Activated B cell treated with CpG ODN at 0.5 μM for 24 hours (primary cell): ENCODE data around the gene CKM. TPM values are rescaled to one million over a fixed set of nuclear protein-coding genes. Genes with fewer than 3 reads are reported as not detected.
"Not testable (repeated sequence)": the region's sequence is repeated elsewhere in the genome, so short reads cannot be mapped to it uniquely, and the experiment has no call there.

Experiments used
- ATAC-seq: fragments of 200-7000 bp; cut with Tn5 transposase; one replicate; pipeline ENCODE4 v1.10.0; 2021; ENCODE audit warnings: low read depth, mild to moderate bottlenecking, moderate library complexity
- CTCF ChIA-PET: fragments of 350-600 bp; sonication (Branson Sonifier 250); formaldehyde crosslinking; loops from one replicate; lab custom pipeline; 2021; ENCODE audit warnings: antibody characterized with exemption; lab: Charles Lee
- POLR2A ChIA-PET: fragments of 350-600 bp; sonication (Branson Sonifier 250); formaldehyde crosslinking; loops from one replicate; lab custom pipeline; 2021; ENCODE audit warnings: antibody characterized with exemption; lab: Charles Lee
- DNase-seq: peaks from one replicate; pipeline ENCODE4 v3.0.0; 2022
- H3K27ac Mint-ChIP-seq: one replicate; pipeline ENCODE4 v1.8.0; 2020; ENCODE audit warnings: mixed read lengths
- H3K27me3 Mint-ChIP-seq: one replicate; pipeline ENCODE4 v1.8.0; 2021; ENCODE audit warnings: mixed read lengths
- H3K36me3 Mint-ChIP-seq: one replicate; pipeline ENCODE4 v1.8.0; 2021; ENCODE audit warnings: low read depth, mixed read lengths
- H3K4me1 Mint-ChIP-seq: one replicate; pipeline ENCODE4 v1.8.0; 2021; ENCODE audit warnings: mixed read lengths
- H3K4me3 Mint-ChIP-seq: one replicate; pipeline ENCODE4 v1.8.0; 2020; ENCODE audit warnings: mild to moderate bottlenecking, mixed read lengths
- H3K9me3 Mint-ChIP-seq: one replicate; pipeline ENCODE4 v1.8.0; 2020; ENCODE audit warnings: mixed read lengths
- intact Hi-C: fragments of 100-400 bp; cut with micrococcal nuclease; formaldehyde crosslinking; loops from one replicate; pipeline ENCODE4 v1.15.1; 2024
- total RNA-seq: library from RNA; stranded (reverse); gene quantifications from 2 replicates; pipeline ENCODE4 v1.2.3, GENCODE V29; 2022
- TF ChIP-seq, protein P1 (sequence below): fragments of 200-600 bp; IDR thresholded peaks from one replicate; pipeline ENCODE4 v1.8.0; 2022; ENCODE audit warnings: antibody characterized with exemption, mild to moderate bottlenecking

CKM gene
- total RNA-seq, 1 donor from 2014 or later = not detected

DNA sequence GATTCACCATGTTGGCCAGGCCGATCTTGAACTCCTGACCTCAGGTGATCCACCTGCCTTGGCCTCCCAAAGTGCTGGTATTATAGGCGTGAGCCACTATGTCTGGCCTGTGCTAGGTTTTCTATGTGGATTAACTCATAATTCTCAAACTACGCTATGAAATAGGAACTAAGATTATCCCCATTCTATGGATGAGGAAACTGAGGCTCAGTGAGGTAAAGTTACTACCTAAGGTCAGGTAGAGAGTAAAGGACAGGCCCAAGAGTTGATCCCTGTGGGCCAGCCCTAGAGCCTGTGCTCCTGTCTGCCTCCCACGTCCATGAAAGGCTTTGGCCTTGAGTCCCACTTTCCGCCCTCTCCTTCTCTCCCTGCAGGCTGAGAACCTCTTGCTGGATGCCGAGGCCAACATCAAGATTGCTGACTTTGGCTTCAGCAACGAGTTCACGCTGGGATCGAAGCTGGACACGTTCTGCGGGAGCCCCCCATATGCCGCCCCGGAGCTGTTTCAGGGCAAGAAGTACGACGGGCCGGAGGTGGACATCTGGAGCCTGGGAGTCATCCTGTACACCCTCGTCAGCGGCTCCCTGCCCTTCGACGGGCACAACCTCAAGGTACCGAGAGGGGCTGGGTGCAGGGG lies 51.5 kb downstream of the CKM start:
- no peaks in the 10 kb centered on the region for H3K9me3 Mint-ChIP-seq
- no peaks in the 10 kb centered on the region for H3K27me3 Mint-ChIP-seq
- no peak overlapping the region for H3K27ac Mint-ChIP-seq
- ChIA-PET POLR2A (no interaction called here), CTCF (no interaction called here)
- H3K4me3 Mint-ChIP-seq = no peak overlapping the region
- no peak for DNase-seq
- TF ChIP-seq, protein P1, sequence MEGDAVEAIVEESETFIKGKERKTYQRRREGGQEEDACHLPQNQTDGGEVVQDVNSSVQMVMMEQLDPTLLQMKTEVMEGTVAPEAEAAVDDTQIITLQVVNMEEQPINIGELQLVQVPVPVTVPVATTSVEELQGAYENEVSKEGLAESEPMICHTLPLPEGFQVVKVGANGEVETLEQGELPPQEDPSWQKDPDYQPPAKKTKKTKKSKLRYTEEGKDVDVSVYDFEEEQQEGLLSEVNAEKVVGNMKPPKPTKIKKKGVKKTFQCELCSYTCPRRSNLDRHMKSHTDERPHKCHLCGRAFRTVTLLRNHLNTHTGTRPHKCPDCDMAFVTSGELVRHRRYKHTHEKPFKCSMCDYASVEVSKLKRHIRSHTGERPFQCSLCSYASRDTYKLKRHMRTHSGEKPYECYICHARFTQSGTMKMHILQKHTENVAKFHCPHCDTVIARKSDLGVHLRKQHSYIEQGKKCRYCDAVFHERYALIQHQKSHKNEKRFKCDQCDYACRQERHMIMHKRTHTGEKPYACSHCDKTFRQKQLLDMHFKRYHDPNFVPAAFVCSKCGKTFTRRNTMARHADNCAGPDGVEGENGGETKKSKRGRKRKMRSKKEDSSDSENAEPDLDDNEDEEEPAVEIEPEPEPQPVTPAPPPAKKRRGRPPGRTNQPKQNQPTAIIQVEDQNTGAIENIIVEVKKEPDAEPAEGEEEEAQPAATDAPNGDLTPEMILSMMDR = no peak
- intact Hi-C loops = no loop called here
- no peak for ATAC-seq
- H3K36me3 Mint-ChIP-seq = peaks cover 57% of the 10 kb centered on the region
- H3K4me1 Mint-ChIP-seq = no peaks in the 10 kb centered on the region

DNA sequence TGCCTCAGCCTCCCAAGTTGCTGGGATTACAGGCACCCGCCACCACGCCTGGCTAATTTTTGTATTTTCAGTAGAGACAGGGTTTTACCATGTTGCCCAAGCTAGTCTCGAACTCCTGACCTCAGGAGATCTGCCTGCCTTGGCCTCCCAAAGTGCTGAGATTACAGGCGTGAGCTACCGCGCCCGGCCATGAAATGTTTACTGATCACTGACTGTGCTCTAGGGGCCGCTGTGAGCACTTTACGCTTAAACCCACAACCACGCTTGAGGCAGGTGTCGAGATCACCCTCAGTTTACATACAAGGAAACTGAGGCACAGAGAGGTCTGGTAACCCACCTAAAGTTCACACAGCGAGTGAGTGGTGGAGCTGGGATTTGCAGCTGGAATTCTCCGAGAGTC lies 52.7 kb downstream of the CKM start:
- H3K4me3 Mint-ChIP-seq, intact Hi-C loops, H3K9me3 Mint-ChIP-seq, H3K27ac Mint-ChIP-seq, H3K4me1 Mint-ChIP-seq, DNase-seq, ATAC-seq, POLR2A ChIA-PET, CTCF ChIA-PET, H3K27me3 Mint-ChIP-seq: not testable (repeated sequence)
- peaks cover 52% of the 10 kb centered on the region for H3K36me3 Mint-ChIP-seq

DNA sequence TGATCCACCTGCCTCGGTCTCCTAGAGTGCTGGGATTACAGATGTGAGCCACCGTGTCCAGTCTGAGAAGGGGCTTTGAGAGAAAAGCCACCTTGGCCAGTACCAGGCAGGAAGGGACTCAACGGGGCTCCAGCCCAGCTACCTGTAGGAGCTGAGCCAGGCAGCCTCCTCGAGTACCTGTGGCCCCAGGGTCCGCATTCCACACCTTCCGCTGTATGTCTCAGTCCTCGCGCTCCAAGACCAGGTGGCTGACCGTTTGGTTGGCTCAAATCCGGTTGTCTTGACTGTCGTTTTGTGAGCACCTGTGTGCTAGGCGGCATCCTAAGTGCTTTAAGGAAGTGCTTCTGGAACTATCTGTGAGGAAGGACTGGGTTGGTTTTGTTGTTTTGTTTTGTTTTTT lies 55.4 kb downstream of the CKM start:
- POLR2A ChIA-PET = no interaction called here
- no peaks in the 10 kb centered on the region for H3K9me3 Mint-ChIP-seq
- TF ChIP-seq, protein P1 = no peak
- H3K4me3 Mint-ChIP-seq = no peak overlapping the region
- H3K36me3 Mint-ChIP-seq = peaks cover 27% of the 10 kb centered on the region
- no peaks in the 10 kb centered on the region for H3K27me3 Mint-ChIP-seq
- ATAC-seq (no peak), DNase-seq (no peak)
- CTCF ChIA-PET = no interaction called here
- no peak overlapping the region for H3K27ac Mint-ChIP-seq
- intact Hi-C loops = no loop called here
- H3K4me1 Mint-ChIP-seq = no peaks in the 10 kb centered on the region

DNA sequence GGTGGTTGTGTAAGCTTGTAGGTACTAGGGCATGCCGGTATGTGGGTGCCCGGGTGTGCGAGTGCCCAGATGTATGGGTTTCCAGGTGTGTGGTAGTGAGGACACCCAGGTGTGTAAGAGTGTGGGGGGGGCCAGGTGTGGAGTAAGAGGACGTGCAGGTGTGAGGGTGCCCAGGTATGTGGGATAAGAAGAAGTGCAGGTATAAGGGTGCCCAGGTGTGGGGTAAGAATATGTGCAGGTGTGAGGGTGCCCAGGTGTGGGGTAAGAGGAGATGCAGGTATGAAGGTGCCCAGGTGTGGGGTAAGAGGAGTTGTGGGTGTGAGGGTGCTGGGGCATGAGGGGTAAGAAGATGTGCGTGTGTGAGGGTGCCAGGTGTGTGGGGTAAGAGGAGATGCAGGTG lies 57.3 kb downstream of the CKM start:
- Mint-ChIP-seq H3K27ac (no peak overlapping the region), H3K4me3 (no peak overlapping the region), H3K36me3 (peaks cover 16% of the 10 kb centered on the region), H3K9me3 (no peaks in the 10 kb centered on the region), H3K4me1 (no peaks in the 10 kb centered on the region), H3K27me3 (no peaks in the 10 kb centered on the region)
- TF ChIP-seq, protein P1 = no peak
- ATAC-seq = no peak
- intact Hi-C loops = no loop called here
- POLR2A ChIA-PET = no interaction called here
- CTCF ChIA-PET = interaction anchor here (0.6 kb wide), 1 partner anchor 68 kb away, joined by 4 read pairs; no protein-coding TSS in a partner anchor
- DNase-seq = no peak

DNA sequence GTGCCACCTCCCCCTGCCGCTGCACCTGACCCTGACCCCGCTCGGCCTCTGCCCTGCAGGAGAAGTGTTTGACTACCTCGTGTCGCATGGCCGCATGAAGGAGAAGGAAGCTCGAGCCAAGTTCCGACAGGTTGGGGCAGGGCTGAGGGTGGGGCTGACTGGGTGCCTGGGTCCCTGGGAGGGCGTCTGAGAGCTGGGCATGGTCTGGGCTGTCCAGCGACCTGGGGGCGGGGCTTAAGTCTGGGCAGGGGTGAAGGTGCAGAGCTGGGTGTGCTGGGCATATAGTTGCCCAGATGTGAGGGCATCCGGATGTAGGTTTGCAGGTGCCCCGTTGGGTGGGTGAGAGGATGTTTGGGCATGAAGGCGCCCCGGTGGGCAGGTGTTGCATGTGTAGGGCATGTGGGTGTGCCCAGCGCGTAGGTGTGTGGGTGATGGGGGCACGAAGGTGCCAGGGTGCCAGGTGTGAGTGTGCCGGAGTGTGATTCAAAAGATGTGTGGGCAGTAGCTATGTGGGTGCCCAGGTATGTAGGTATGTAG lies 57.8 kb downstream of the CKM start:
- DNase-seq = no peak
- intact Hi-C loops = no loop called here
- ATAC-seq = no peak
- Mint-ChIP-seq H3K4me1 (no peaks in the 10 kb centered on the region), H3K36me3 (peaks cover 14% of the 10 kb centered on the region), H3K9me3 (no peaks in the 10 kb centered on the region), H3K27me3 (no peaks in the 10 kb centered on the region), H3K27ac (no peak overlapping the region), H3K4me3 (no peak overlapping the region)
- ChIA-PET CTCF (no interaction called here), POLR2A (no interaction called here)
- TF ChIP-seq, protein P1 = no peak
